ENCODE data around the gene OR2H1.

Gene OR2H1

DNA sequence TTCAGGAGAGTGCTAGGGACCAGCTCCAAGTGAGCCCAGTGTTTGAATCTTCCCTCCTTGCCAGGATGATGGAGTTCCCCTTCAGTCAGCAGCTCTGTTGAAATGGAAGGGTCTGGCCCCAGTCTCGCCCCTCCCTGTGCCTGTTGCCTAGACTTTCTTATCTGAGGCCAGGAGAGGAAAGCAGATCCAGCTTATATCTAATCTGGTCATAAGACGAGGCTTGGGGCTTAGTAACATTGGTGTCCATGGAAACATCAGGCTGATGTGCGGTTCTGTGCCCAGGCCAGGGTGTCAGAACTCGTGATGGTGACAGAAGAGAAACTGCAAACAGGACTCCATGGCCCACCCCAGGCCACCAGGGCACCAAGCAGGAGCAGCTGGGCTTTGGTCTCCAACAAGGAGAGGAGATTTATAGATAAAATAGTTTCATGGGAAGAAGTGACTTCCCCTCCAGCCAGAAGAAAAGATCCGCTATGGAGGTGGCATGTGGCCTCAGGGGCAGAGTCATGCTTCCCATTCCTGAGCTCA lies 21.0 kb downstream of the OR2H1 start:
- H3K27me3 Mint-ChIP-seq (ENCODE audit: low read depth): no peaks in the 10 kb centered on the region
- TF ChIP-seq, protein P1, sequence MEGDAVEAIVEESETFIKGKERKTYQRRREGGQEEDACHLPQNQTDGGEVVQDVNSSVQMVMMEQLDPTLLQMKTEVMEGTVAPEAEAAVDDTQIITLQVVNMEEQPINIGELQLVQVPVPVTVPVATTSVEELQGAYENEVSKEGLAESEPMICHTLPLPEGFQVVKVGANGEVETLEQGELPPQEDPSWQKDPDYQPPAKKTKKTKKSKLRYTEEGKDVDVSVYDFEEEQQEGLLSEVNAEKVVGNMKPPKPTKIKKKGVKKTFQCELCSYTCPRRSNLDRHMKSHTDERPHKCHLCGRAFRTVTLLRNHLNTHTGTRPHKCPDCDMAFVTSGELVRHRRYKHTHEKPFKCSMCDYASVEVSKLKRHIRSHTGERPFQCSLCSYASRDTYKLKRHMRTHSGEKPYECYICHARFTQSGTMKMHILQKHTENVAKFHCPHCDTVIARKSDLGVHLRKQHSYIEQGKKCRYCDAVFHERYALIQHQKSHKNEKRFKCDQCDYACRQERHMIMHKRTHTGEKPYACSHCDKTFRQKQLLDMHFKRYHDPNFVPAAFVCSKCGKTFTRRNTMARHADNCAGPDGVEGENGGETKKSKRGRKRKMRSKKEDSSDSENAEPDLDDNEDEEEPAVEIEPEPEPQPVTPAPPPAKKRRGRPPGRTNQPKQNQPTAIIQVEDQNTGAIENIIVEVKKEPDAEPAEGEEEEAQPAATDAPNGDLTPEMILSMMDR (IDR thresholded peaks at IDR 0.05; ENCODE audit: unreplicated experiment in 3 of 3): no peak
- no peaks in the 10 kb centered on the region for H3K4me1 Mint-ChIP-seq
- peaks cover 7% of the 10 kb centered on the region for H3K9me3 Mint-ChIP-seq
- no peak overlapping the region for H3K4me3 Mint-ChIP-seq
- H3K36me3 Mint-ChIP-seq (ENCODE audit: low read depth): no peaks in the 10 kb centered on the region
- no peak overlapping the region for H3K27ac Mint-ChIP-seq

DNA sequence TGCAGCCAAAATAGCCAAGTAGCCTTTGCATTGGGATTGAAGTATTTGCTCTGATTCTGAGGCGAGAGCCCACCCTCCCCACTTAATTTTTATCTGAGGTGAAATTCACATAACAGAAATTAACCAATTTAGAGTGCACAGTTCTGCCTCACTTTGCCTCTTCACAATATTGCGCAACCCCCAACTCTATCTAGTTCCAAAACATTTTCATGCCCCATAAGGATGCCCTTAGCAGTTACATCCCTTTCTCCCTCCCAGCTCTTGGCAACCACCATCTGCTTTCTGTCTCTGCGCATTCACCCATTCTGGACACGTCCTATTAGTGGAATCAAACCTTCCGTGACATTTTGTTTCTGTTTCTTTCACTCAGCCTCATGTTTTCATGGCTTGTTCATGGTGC lies 21.8 kb downstream of the OR2H1 start:
- Mint-ChIP-seq H3K27ac (no peak overlapping the region), H3K36me3 (ENCODE audit: low read depth) (no peaks in the 10 kb centered on the region), H3K4me1 (no peaks in the 10 kb centered on the region), H3K9me3 (peaks cover 7% of the 10 kb centered on the region), H3K4me3 (no peak overlapping the region), H3K27me3 (ENCODE audit: low read depth) (no peaks in the 10 kb centered on the region)
- TF ChIP-seq, protein P1 (IDR thresholded peaks at IDR 0.05; ENCODE audit: unreplicated experiment in 3 of 3): no peak

DNA sequence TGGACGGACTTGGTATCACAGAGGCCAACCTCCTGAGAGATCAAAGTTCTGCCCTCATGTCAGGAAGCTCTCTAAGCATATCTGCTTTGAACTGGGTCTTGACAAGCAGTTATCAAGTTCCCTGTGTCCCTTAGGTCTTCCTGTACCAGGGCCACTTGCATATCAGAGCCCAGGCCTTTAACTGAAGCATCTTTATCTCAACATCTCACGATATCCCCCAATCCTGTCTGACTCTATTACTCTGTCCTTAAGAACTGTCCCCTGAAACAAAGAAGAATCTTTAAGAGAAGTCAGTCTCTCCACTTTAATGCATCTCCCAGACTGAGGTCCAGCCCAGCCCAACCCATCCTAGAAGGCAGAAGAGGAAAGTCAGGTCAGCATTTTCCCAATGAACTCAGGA lies 22.6 kb downstream of the OR2H1 start:
- TF ChIP-seq, protein P1 (IDR thresholded peaks at IDR 0.05; ENCODE audit: unreplicated experiment in 3 of 3): no peak
- Mint-ChIP-seq H3K4me3 (no peak overlapping the region), H3K4me1 (no peaks in the 10 kb centered on the region), H3K9me3 (peaks cover 7% of the 10 kb centered on the region), H3K27me3 (ENCODE audit: low read depth) (no peaks in the 10 kb centered on the region), H3K36me3 (ENCODE audit: low read depth) (no peaks in the 10 kb centered on the region), H3K27ac (no peak overlapping the region)

DNA sequence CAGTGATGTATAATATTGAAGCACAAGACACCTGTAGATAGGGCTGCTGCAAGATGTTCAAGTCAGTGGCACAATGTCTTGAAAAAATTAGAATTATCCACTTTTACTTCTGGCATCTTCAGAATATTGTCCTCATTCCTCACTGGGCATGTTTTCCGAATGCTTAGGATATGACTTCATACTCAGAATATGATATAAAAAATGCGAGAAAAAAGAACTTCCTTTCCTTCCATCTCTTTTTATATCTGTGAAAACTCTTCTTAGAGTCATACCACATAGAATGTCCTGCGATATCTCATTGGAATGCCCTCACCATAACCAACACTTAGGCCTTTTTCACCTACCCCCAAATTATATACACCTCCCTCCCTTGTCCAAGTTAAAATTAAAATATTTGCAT lies 26.2 kb downstream of the OR2H1 start:
- peaks cover 7% of the 10 kb centered on the region for H3K9me3 Mint-ChIP-seq

DNA sequence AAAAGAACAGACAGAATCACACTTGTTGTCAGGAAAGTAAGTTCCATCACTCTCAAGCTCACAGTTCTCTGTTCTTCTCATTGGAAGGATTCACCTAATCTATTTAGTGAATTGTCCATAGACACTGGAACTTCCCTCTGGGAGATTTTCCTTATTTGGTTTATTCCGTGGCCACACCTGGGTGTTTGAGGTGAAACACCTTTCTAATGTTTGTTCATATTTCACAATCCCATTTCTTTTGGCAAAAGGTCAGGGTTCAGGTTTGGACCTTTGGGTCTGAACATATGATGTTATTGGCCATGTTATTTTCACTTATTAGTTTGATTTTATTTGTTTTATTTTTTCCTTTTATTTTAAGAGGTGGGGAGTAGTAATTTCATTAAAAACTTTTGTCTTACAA lies 26.8 kb downstream of the OR2H1 start:
- H3K36me3 Mint-ChIP-seq (ENCODE audit: low read depth): no peaks in the 10 kb centered on the region
- H3K9me3 Mint-ChIP-seq: peaks cover 7% of the 10 kb centered on the region
- no peak overlapping the region for H3K4me3 Mint-ChIP-seq
- no peak overlapping the region for H3K27ac Mint-ChIP-seq
- TF ChIP-seq, protein P1 (IDR thresholded peaks at IDR 0.05; ENCODE audit: unreplicated experiment in 3 of 3): no peak
- no peaks in the 10 kb centered on the region for H3K27me3 Mint-ChIP-seq (ENCODE audit: low read depth)
- no peaks in the 10 kb centered on the region for H3K4me1 Mint-ChIP-seq

More for the DNA sequence above, 26.2 kb downstream of the OR2H1 start:
- TF ChIP-seq, protein P1 (IDR thresholded peaks at IDR 0.05; ENCODE audit: unreplicated experiment in 3 of 3): no peak
- Mint-ChIP-seq H3K27ac (no peak overlapping the region), H3K27me3 (ENCODE audit: low read depth) (no peaks in the 10 kb centered on the region), H3K36me3 (ENCODE audit: low read depth) (no peaks in the 10 kb centered on the region), H3K4me3 (no peak overlapping the region), H3K4me1 (no peaks in the 10 kb centered on the region)

DNA sequence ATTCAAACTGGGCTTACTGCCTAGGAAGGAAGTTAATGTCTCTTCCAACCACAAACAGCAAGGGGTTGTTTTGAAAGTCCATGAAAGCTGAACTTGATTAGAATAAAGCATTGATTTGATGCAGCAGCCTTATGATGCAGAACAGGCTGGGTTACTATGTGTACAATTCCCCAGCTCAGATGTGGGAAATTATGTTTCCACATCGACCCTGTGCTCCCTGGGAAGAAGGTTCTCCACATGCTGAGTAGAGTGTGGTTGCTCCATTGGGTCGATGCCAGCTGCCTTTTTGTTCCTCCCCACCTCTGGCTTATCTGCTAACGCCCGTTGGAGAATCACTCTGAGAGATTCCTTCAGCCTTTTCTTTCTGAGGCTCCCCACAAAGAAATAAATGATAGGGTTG lies 29.6 kb downstream of the OR2H1 start:
- no peaks in the 10 kb centered on the region for H3K4me1 Mint-ChIP-seq
- no peak overlapping the region for H3K27ac Mint-ChIP-seq
- H3K27me3 Mint-ChIP-seq (ENCODE audit: low read depth): no peaks in the 10 kb centered on the region
- H3K4me3 Mint-ChIP-seq: no peak overlapping the region
- peaks cover 7% of the 10 kb centered on the region for H3K9me3 Mint-ChIP-seq
- TF ChIP-seq, protein P1 (IDR thresholded peaks at IDR 0.05; ENCODE audit: unreplicated experiment in 3 of 3): no peak
- no peaks in the 10 kb centered on the region for H3K36me3 Mint-ChIP-seq (ENCODE audit: low read depth)

All from nephron (organoid).